Activated CD8-positive, alpha-beta T cell treated with anti-CD3 and anti-CD28 coated beads for 36 hours (primary cell): Measurements from ENCODE around the gene CEP83. TPM values are rescaled to one million over a fixed set of nuclear protein-coding genes. Genes with fewer than 3 reads are reported as not detected.
"Not testable (repeated sequence)": the region's sequence is repeated elsewhere in the genome, so short reads cannot be mapped to it uniquely, and the experiment has no call there.

Experiments used
- ATAC-seq: fragments of 200-7000 bp; cut with Tn5 transposase; one replicate; pipeline ENCODE4 v1.10.0; 2021; ENCODE audit warnings: mild to moderate bottlenecking, moderate library complexity
- CTCF ChIA-PET: fragments of 350-600 bp; sonication (Branson Sonifier 250); formaldehyde crosslinking; loops from one replicate; lab custom pipeline; 2021; ENCODE audit warnings: antibody characterized with exemption; lab: Charles Lee
- POLR2A ChIA-PET: fragments of 350-600 bp; sonication (Branson Sonifier 250); formaldehyde crosslinking; loops from one replicate; lab custom pipeline; 2021; ENCODE audit warnings: antibody characterized with exemption; lab: Charles Lee
- DNase-seq: peaks from one replicate; pipeline ENCODE4 v3.0.0-alpha.2; 2020
- H3K27ac Mint-ChIP-seq: one replicate; pipeline ENCODE4 v1.8.0; 2021; ENCODE audit warnings: mild to moderate bottlenecking, mixed read lengths
- H3K27me3 Mint-ChIP-seq: one replicate; pipeline ENCODE4 v1.8.0; 2021; ENCODE audit warnings: mixed read lengths
- H3K36me3 Mint-ChIP-seq: one replicate; pipeline ENCODE4 v1.8.0; 2021; ENCODE audit warnings: low read depth, mixed read lengths
- H3K4me1 Mint-ChIP-seq: one replicate; pipeline ENCODE4 v1.8.0; 2021; ENCODE audit warnings: low read depth, mixed read lengths
- H3K4me3 Mint-ChIP-seq: one replicate; pipeline ENCODE4 v1.8.0; 2021; ENCODE audit warnings: mild to moderate bottlenecking, moderate library complexity, mixed read lengths
- H3K9me3 Mint-ChIP-seq: one replicate; pipeline ENCODE4 v1.8.0; 2021; ENCODE audit warnings: mixed read lengths
- intact Hi-C: fragments of 100-400 bp; cut with micrococcal nuclease; formaldehyde crosslinking; loops from one replicate; pipeline ENCODE4 v1.10.0; 2022
- total RNA-seq, 2 experiments: library from RNA; stranded (reverse); gene quantifications; one replicate each; pipeline ENCODE4 v1.2.3, GENCODE V29; 2021
- TF ChIP-seq, protein P1 (sequence below): fragments of 200-600 bp; IDR thresholded peaks from one replicate; pipeline ENCODE4 v1.8.0; 2022; ENCODE audit warnings: antibody characterized with exemption, mild to moderate bottlenecking

Gene CEP83
- total RNA-seq, 2 experiments from 2014 or later, result 23.5 to 26.5 TPM

DNA sequence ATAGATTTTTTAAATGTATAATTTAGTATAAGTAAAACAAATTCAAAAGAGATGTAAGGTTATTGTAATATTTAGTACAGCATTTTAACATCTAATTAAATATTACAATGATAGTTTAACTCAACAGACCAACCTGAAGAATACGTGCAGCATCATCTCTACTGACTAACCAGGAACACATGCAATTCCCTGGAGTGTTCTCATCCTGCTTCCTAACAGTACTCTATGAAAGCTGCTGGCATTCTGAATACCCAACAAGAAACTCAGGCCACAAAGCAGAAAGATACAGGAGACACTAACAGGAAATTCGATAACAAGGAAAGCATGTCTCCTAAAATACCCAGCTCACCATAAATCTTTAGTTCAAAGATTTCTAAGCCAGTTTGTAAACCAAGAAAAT is 58.3 kb downstream of the CEP83 start:
- H3K27me3 Mint-ChIP-seq, result no peaks in the 10 kb centered on the region
- intact Hi-C loops, result no loop called here
- peaks cover 12% of the 10 kb centered on the region for H3K4me1 Mint-ChIP-seq
- ChIA-PET CTCF (no interaction called here), POLR2A (no interaction called here)
- no peak for DNase-seq
- no peak overlapping the region for H3K4me3 Mint-ChIP-seq
- peaks cover 49% of the 10 kb centered on the region for H3K36me3 Mint-ChIP-seq
- no peak for ATAC-seq
- TF ChIP-seq, protein P1, sequence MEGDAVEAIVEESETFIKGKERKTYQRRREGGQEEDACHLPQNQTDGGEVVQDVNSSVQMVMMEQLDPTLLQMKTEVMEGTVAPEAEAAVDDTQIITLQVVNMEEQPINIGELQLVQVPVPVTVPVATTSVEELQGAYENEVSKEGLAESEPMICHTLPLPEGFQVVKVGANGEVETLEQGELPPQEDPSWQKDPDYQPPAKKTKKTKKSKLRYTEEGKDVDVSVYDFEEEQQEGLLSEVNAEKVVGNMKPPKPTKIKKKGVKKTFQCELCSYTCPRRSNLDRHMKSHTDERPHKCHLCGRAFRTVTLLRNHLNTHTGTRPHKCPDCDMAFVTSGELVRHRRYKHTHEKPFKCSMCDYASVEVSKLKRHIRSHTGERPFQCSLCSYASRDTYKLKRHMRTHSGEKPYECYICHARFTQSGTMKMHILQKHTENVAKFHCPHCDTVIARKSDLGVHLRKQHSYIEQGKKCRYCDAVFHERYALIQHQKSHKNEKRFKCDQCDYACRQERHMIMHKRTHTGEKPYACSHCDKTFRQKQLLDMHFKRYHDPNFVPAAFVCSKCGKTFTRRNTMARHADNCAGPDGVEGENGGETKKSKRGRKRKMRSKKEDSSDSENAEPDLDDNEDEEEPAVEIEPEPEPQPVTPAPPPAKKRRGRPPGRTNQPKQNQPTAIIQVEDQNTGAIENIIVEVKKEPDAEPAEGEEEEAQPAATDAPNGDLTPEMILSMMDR, result no peak
- H3K9me3 Mint-ChIP-seq, result peaks cover 16% of the 10 kb centered on the region
- no peak overlapping the region for H3K27ac Mint-ChIP-seq

DNA sequence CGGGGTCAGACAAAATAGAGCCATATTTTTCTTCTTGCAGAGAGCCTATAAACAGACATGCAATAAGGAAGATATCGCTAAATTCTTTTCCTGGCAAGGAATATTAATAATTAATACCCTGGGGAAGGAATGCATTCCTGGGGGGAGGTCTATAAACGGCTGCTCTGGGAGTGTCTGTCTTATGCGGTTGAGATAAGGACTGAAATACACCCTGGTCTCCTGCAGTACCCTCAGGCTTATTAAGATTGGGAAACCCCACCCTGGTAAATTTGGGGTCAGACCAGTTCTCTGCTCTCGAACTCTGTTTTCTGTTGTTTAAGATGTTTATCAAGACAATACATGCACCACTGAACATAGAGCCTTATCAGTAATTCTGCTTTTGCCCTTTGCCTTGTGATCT is 61.0 kb downstream of the CEP83 start:
- ATAC-seq, H3K4me1 Mint-ChIP-seq, intact Hi-C loops, POLR2A ChIA-PET, H3K27ac Mint-ChIP-seq, H3K27me3 Mint-ChIP-seq, H3K4me3 Mint-ChIP-seq, CTCF ChIA-PET, DNase-seq: not testable (repeated sequence)
- Mint-ChIP-seq H3K9me3 (peaks cover 16% of the 10 kb centered on the region), H3K36me3 (peaks cover 66% of the 10 kb centered on the region)

DNA sequence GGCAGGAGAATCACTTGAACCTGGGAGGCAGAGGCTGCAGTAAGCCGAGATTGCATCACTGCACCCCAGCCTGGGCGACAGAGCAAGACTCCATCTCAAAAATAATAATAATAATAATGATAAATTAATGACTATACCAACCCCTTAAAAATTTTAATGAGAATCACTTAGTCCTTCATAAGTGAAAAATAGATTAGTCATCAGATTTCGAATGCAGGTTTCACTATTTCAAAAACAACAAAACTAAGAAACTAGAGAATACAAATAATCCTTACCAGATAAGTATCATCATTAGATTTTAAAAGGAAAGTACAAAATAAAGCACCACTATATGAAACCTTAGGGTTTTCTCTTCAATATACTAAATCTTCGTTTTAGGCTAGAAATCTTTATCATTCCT is 62.3 kb downstream of the CEP83 start:
- CTCF ChIA-PET, result interaction anchor here (1.1 kb wide), 1 partner anchor 17 kb away, joined by 3 read pairs; no protein-coding TSS in a partner anchor
- ATAC-seq, result no peak

DNA sequence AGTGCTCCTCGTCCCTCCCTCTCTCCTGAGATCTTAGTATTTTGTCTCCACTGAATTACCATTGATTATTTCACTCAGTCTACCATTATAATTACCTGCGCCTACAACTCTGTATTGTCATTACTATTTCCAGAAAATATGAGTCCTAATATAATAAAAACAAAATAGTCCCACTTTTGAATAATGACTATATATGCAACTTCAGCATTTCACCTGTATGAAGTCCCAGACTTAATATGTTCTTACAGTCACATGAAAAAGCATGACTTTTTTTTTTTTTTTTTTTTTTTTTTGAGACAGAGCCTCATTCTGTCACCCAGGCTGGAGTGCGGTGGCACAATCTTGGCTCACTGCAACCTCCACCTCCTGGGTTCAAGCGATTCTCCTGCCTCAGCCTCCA is 63.7 kb downstream of the CEP83 start:
- POLR2A ChIA-PET, DNase-seq: not testable (repeated sequence)

More for the DNA sequence above, 62.3 kb downstream of the CEP83 start:
- Mint-ChIP-seq H3K4me3 (no peak overlapping the region), H3K36me3 (peaks cover 67% of the 10 kb centered on the region), H3K4me1 (no peaks in the 10 kb centered on the region), H3K27me3 (no peaks in the 10 kb centered on the region), H3K27ac (no peak overlapping the region), H3K9me3 (peaks cover 16% of the 10 kb centered on the region)
- POLR2A ChIA-PET, result no interaction called here
- no peak for DNase-seq
- TF ChIP-seq, protein P1, result no peak
- intact Hi-C loops, result no loop called here

GRCh38 chr12:94390130-94390485 is 69.6 kb downstream of the CEP83 start:
- peaks cover 1% of the 10 kb centered on the region for H3K4me1 Mint-ChIP-seq
- H3K27me3 Mint-ChIP-seq, result no peaks in the 10 kb centered on the region
- H3K36me3 Mint-ChIP-seq, result peaks cover 72% of the 10 kb centered on the region
- peaks cover 10% of the 10 kb centered on the region for H3K9me3 Mint-ChIP-seq
- ChIA-PET CTCF (no interaction called here), POLR2A (no interaction called here)
- intact Hi-C loops, result no loop called here
- no peak overlapping the region for H3K27ac Mint-ChIP-seq
- TF ChIP-seq, protein P1, result no peak
- no peak for DNase-seq
- H3K4me3 Mint-ChIP-seq, result no peak overlapping the region
- ATAC-seq, result no peak

More for the DNA sequence above, 63.7 kb downstream of the CEP83 start:
- H3K27ac Mint-ChIP-seq, H3K27me3 Mint-ChIP-seq, ATAC-seq, intact Hi-C loops, H3K4me3 Mint-ChIP-seq, H3K4me1 Mint-ChIP-seq, CTCF ChIA-PET: not testable (repeated sequence)
- peaks cover 68% of the 10 kb centered on the region for H3K36me3 Mint-ChIP-seq
- peaks cover 16% of the 10 kb centered on the region for H3K9me3 Mint-ChIP-seq

DNA sequence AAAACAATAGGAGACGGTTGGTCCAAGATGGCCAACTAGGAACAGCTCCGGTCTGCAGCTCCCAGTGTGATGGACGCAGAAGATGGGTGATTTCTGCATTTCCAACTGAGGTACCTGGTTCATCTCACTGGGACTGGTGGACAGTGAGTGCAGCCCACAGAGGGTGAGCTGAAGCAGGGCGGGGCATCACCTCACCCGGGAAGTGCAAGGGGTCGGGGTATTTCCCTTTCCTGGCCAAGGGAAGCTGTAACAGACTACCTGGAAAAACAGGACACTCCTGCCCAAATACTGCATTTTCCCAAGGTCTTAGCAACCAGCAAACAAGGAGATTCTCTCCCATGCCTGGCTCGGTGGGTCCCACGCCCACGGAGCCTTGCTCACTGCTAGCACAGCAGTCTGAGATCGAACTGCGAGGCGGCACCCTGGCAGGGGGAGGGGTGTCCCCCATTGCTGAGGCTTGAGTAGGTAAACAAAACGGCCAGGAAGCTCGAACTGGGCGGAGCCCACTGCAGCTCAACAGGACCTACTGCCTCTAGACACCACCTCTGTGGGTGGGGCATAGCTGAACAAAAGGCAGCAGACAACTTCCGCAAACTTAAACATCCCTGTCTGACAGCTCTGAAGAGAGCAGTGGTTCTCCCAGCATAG is 70.1 kb downstream of the CEP83 start:
- H3K27ac Mint-ChIP-seq, DNase-seq, H3K27me3 Mint-ChIP-seq, CTCF ChIA-PET, H3K4me1 Mint-ChIP-seq, ATAC-seq, POLR2A ChIA-PET, H3K4me3 Mint-ChIP-seq, intact Hi-C loops: not testable (repeated sequence)
- H3K36me3 Mint-ChIP-seq, result peaks cover 72% of the 10 kb centered on the region
- H3K9me3 Mint-ChIP-seq, result peaks cover 15% of the 10 kb centered on the region
